Esophagus squamous epithelium (tissue), 5 donors: ENCODE results near the gene COX19. TPM values are rescaled to one million over a fixed set of nuclear protein-coding genes. Genes with fewer than 3 reads are reported as not detected.

Experiments
- DNase-seq: peaks from one replicate; lab custom pipeline; 2025; lab: John Stamatoyannopoulos, UW
- H3K27ac ChIP-seq, 4 donors: fragments of 200-600 bp; sonication (generic); one replicate each; pipeline ENCODE4 v1.5.1; 2016 to 2019; ENCODE audit warnings: mild to moderate bottlenecking in 1 of 4
- H3K27me3 ChIP-seq, 4 donors: fragments of 200-600 bp; sonication (generic); 1 replicate in 3 of 4; 2 replicates in 1 of 4; pipeline versions ENCODE4 v1.5.1 to v1.6.0; 2017 to 2021; ENCODE audit warnings: antibody characterized with exemption in 1 of 4
- H3K36me3 ChIP-seq, 3 donors: fragments of 200-600 bp; sonication (generic); one replicate each; pipeline ENCODE4 v1.5.1; 2016 to 2019
- H3K4me1 ChIP-seq, 3 donors: fragments of 200-600 bp; sonication (generic); one replicate each; pipeline ENCODE4 v1.5.1; 2017 to 2019
- H3K4me3 ChIP-seq, 4 donors: fragments of 200-600 bp; sonication (generic); 1 replicate in 3 of 4; 2 replicates in 1 of 4; pipeline ENCODE4 v1.5.1; 2016 to 2019; ENCODE audit warnings: mild to moderate bottlenecking in 2 of 4, moderate library complexity in 1 of 4
- H3K9me3 ChIP-seq, 3 donors: fragments of 200-600 bp; sonication (generic); one replicate each; pipeline ENCODE4 v1.5.1; 2016 to 2019
- CTCF ChIP-seq, 6 experiments: fragments of 450-650 bp in 4 of 6; fragments of 200-600 bp in 2 of 6; sonication (generic) in 2 of 6; IDR thresholded peaks; one replicate each; pipeline ENCODE4 v1.5.1; 2016 to 2019; ENCODE audit warnings: antibody characterized with exemption in 6 of 6, mild to moderate bottlenecking in 4 of 6, moderate library complexity in 4 of 6
- POLR2A ChIP-seq, 4 donors: fragments of 450-650 bp; IDR thresholded peaks; one replicate each; pipeline ENCODE4 v1.6.1; 2017; ENCODE audit warnings: antibody characterized with exemption in 4 of 4, mild to moderate bottlenecking in 4 of 4, moderate library complexity in 3 of 4
- WGBS, 2 donors: methylation state at CpG; one replicate each; pipeline ENCODE4 v1.1.5; 2018; 5-methylcytosine and 5-hydroxymethylcytosine counted together
- intact Hi-C: fragments of 100-400 bp; cut with DNase I; formaldehyde crosslinking; loops from one replicate; pipeline ENCODE4 v1.15.0; 2022
- total RNA-seq, 4 donors: library from RNA; depleted of rRNA; stranded (reverse); fragments of >200 nt; gene quantifications; one replicate each; pipeline ENCODE4 v1.1.0, GENCODE V29; 2016
- donor health status: DM: yes; HTN: yes; CAD: no.

The COX19 gene
- total RNA-seq, 4 donors from 2014 or later, result 4.0 to 13.0 (median 6.9) TPM

- 76 to 88% methylated on average over 8 to 20 of the region's 28 CpGs for WGBS, 2 donors
- intact Hi-C loops, result loop anchor here (10.0 kb wide), 1 partner anchor 175 kb away; no protein-coding TSS in a partner anchor
- DNase-seq, result no peak
- no peak for TF ChIP-seq CTCF (IDR thresholded peaks at IDR 0.05)
- H3K27me3 ChIP-seq, result no peaks in the 10 kb centered on the region
- H3K36me3 ChIP-seq, result peaks cover 0 to 53% (median 13%) of the 10 kb centered on the region in 3 donors
- H3K4me1 ChIP-seq, result peaks cover 0 to 4% (median 0%) of the 10 kb centered on the region in 3 donors
- H3K9me3 ChIP-seq, result no peaks in the 10 kb centered on the region
- H3K4me3 ChIP-seq, result no peak overlapping the region
- H3K27ac ChIP-seq, result no peak overlapping the region
These were observed 24.0 kb upstream of the COX19 start for GRCh38 chr7:999149-999879.

DNA sequence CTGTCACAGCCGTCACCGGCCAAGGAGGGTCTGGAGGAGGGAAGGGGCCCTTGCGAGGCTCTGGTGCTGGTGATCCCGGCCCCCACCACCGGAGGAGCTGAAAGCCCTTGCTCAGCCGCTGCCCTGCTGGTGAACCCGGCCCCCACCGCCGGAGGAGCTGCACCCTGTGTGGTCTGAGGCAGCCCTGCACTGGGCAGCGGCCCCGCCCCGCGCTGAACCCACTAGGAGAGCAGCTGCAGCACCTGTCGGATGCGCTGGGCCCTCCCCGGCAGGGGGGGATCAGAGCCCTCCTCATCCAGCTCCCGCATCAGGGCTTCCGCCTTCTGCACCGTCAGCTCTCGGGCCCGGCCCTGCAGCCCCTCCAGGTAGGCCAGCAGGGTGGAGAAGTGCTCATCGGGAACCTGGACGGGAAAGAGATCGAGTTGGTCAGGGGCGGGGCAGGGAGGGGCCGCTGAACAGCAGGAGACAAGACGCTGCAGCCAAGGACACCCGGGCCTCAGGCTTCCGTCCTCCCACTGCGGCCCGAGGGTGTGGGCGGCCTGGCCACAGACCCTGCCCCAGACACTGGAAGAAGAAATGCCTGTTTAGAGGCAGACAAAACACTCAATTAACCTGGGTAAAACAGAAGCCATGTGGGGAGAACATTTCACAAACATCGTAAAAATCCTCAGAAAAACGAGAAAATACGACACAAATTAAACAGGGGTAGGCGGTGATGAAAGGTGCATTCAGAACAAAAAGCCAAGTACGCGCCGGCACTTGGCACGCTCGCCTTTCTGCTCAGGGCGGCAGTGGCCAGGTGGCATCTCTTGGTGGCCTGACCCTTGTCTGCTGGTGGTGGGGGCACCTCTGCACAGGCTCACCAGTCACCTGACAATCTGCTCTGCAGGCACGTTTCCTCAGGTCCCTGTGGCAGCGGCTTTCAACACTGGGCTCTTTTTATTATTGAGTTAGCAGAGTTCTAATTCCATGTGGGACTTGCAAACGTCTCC lies 22.4 kb upstream of the COX19 start:
- WGBS, 2 donors, result 86 to 87% methylated on average over 13 to 14 of the region's 45 CpGs
- DNase-seq, result no peak
- Histone ChIP-seq H3K4me1 (peaks cover 3 to 14% (median 4%) of the 10 kb centered on the region in 3 donors), H3K4me3 (no peak overlapping the region), H3K27ac (no peak overlapping the region), H3K27me3 (peaks cover 0 to 2% (median 0%) of the 10 kb centered on the region in 4 donors), H3K36me3 (peaks cover 0 to 47% (median 13%) of the 10 kb centered on the region in 3 donors), H3K9me3 (no peaks in the 10 kb centered on the region)
- TF ChIP-seq POLR2A (IDR thresholded peaks at IDR 0.05), result no peak
- intact Hi-C loops, result loop anchor here (10.0 kb wide), 1 partner anchor 177 kb away; no protein-coding TSS in a partner anchor

- no peak overlapping the region for H3K27ac ChIP-seq
- peaks cover 0 to 17% (median 0%) of the 10 kb centered on the region in 4 donors for H3K27me3 ChIP-seq
- no peak for TF ChIP-seq CTCF (IDR thresholded peaks at IDR 0.05)
- TF ChIP-seq POLR2A (IDR thresholded peaks at IDR 0.05), result no peak
- H3K36me3 ChIP-seq, result peaks cover 0 to 47% (median 13%) of the 10 kb centered on the region in 3 donors
- peaks cover 4 to 20% (median 5%) of the 10 kb centered on the region in 3 donors for H3K4me1 ChIP-seq
- H3K4me3 ChIP-seq, result no peak overlapping the region
- DNase-seq, result no peak
- H3K9me3 ChIP-seq, result no peaks in the 10 kb centered on the region
- intact Hi-C loops, result loop anchor here (10.0 kb wide), 1 partner anchor 179 kb away; no protein-coding TSS in a partner anchor
- WGBS, 2 donors, result 85 to 93% methylated on average over 6 to 16 of the region's 38 CpGs
These were observed 20.9 kb upstream of the COX19 start for GRCh38 chr7:996079-996872.

- Histone ChIP-seq H3K27ac (no peak overlapping the region), H3K9me3 (no peaks in the 10 kb centered on the region), H3K27me3 (peaks cover 0 to 24% (median 0%) of the 10 kb centered on the region in 4 donors), H3K4me1 (peaks cover 4 to 26% (median 5%) of the 10 kb centered on the region in 3 donors), H3K4me3 (no peak overlapping the region), H3K36me3 (peaks cover 0 to 44% (median 13%) of the 10 kb centered on the region in 3 donors)
- TF ChIP-seq CTCF (IDR thresholded peaks at IDR 0.05), result no peak
- TF ChIP-seq POLR2A (IDR thresholded peaks at IDR 0.05), result no peak
- 100% methylated on average over 1 of the region's 14 CpGs; no CpG with 5 or more reads in 1 of the 2 donors for WGBS, 2 donors
- no peak for DNase-seq
- intact Hi-C loops, result loop anchor here (10.0 kb wide), 1 partner anchor 179 kb away; no protein-coding TSS in a partner anchor
These were observed 20.2 kb upstream of the COX19 start for GRCh38 chr7:995571-995970.
